HG02623 (cell line): Measurements from ENCODE around the gene SCAMP1.

ENCODE experiments used
- ATAC-seq: cut with Tn5 transposase; IDR thresholded peaks from one replicate; pipeline ENCODE4 v1.9.1; 2021; ENCODE audit warnings: moderate library complexity; ENCODE audit not compliant: unreplicated experiment

Gene SCAMP1

DNA sequence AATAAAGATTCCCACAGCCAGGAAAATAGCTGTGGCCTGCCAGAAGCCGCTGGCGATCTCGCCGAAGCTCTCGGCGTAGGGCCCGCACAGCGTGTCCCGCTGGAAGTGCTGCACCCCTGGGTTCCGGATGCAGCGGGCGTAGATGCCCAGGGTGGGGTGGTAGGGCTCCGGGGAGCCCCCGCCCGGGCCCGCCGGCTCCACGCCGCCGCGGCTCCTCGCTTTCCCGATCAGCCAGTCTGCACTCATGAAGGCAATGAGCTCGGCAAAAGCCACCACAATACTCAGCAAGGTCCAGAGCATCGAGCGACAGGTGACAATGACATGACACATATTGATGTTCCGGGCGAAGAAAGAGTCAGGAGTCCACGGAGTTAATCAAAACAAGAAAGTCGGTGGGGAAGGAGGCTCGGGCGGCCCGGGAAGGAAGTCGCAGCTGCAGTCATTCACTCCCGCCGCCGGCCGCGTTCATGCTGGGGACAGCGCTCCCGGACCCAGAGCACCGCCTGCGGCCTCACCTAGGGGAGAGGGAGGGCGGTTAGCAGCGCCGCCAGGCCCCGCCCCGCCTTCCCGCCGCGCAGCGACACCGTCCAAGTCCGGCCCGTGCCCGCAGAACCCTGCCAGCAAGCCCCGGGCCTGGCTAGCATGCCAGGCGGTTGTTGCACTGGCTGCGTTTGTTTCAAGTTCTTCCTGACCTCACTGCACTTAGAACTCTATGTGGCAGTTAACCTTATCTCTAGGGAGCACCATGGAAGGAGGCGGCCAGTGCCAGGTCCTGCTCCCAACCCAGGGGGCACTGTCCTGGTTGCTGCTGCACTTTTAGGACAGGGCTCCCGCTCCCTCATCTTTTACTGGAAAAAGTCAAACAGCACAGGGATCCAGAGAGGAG is 149.7 kb downstream of the SCAMP1 start:
- peak; percentile 79 for ATAC-seq

DNA sequence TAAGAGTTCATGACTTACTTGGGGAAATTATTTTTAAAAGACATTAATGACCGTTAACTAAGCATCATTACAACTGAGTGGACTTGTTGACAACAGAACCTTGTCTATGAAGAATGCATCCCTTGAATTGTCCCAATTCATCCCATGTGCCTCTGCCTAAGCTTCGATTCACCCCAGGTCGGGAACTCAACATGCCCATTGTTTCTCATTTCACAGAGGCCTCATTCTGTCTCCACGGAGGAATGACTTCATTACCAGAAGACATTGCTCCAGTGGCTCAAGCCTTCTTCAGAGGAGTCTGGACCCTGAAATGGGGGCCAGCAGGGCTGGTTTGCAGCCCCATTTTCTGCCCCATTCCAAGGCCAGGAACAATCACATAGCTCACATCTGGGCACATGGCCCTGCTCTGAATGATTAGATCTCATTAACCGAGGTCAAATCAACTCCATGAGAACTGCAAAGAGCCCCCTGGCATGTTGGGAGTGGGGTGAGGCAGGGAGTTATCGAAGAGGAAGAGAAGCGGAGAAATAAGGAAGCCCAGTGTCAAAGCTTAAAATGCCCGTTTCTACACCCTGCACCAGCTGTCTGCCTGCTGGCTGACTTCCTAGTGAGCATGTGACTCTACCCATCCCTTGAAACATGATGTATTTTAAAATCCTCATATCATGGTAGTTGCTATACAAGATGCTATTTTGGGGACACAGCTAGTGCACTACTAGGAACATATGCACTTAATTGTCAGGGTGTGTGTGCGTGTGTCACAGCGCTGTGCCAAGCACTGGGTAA is 150.9 kb downstream of the SCAMP1 start:
- ATAC-seq: no peak

DNA sequence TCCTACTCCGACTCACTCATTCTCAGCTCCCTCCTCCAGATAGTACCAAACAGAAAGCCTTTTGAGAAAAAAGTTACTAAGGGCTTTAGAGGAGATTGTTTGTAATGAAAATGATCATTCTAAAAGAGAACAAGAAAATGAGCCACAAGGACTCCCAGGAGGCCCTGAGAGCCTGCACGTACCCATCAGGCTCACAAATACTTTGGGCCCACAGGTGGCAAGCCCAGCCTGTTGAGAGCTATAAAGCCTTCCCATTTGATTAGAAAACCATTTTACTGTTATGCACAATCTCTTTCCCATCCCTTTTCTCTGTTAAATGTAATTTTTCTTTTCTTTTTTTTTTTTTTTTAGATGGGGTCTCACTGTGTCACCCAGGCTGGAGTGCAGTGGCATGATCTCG is 152.0 kb downstream of the SCAMP1 start:
- ATAC-seq: no peak

DNA sequence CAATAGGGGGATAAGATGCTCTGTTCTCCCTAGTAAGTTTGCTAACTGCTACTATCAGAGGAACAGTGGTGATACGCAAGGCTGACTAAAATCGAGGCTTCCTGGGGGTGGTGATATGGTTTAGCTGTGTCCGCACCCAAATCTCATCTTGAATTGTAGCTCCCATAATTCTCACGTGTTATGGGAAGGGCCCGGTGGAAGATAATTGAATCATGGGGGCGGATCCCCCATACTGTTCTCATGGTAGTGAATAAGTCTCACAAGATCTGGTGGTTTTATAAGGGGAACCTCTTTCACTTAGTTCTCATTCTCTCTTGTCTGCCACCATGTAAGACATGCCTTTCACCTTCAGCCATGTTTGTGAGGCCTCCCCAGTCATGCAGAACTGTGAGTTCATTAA is 153.0 kb downstream of the SCAMP1 start:
- ATAC-seq: no peak

DNA sequence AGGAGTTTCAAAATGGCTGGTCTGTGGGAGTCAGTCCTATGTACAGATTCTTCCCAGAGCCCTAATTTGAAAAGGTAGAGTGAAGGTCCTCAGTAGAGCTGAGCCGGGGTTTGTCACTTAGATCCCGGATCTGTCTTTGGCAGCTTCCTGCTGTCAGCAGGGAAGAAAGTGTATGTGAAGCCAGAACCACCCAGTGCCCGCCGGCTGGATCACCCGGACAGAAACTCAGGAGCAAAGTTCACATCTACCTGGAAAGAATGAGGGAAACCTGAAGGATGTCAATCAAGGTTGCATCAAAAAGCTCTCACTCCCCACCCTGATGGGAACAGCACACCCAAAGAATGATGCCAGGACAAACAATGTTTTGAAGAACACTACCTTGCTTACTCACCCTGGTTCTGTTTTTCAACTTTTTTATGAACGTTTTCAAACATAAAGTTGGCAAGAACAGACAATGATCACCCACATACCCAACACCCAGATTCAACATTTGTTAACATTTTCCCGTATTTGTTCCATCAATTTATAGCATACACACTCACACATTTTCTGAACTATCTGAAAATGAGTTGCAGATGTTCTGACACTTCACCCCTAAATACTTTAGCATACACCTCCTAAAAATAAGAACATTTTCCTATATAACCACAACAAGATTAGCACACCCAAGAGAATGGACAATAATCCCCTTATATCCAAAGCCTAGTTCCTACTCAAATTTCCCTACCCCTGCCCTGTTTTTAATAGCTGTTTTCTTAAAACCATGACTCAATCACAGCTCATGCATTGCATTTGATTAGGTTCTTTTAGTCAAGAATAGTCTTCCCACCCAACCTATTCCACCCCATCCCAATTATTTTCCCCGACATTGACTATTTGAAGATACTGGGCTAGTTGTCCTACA is 154.3 kb downstream of the SCAMP1 start:
- no peak for ATAC-seq

DNA sequence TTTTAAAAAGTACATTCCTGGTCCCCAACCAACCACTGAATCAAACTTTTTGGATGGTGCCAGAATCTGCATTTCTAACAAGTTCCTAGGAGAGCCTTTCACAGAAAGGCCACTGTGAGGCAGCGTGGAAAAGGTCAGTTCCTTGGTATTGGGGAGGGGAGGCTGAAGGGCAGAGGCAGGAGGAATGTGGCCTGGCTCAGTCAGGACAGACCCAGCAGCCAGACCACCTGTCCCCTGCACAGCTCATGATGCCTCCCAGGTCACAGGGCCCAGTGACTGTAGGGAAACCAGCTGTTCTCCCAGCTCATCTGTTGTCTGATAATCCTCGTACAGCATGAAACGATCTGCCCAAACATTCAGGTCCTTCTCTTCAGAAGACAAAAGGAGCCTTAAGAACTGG is 155.3 kb downstream of the SCAMP1 start:
- ATAC-seq: no peak

DNA sequence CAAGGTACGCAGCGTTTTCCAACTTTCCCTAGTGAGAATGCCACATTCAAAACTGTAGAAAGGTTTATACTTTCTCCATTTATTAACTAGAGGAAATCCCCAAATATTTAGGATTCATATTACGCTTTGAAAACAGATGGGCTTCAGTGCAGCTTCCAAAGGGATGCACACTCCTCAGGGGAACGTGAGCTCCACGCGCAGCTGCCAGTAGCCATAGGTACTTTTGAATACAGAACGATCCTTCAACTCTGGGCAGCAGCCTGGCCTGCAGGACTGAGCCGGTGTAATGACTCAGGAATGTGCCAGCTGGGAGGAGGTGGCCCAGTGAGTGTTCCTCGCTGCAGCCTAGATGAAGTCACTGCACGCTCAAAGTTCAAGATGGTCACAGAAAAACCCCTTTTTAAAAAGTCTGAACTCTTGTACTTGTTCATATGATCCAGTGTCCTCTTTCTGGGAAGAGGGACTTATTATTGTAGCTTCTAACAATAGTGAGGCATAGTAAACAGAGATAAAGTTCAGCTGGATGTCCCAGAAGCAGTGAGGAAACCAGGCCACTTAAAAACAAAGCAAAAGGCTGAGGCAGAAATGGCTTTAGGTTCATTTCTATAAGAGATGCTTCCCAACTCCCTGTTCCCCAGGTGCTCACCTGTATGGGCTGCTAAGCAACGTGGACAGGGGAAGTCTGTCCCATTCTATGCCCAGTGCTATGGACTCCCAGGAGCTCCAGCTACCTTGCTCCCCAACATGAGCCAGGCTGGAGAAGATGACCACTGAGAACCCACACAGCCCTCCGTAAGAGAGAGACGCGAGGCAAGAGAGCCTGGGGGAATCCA is 158.2 kb downstream of the SCAMP1 start:
- ATAC-seq: no peak

DNA sequence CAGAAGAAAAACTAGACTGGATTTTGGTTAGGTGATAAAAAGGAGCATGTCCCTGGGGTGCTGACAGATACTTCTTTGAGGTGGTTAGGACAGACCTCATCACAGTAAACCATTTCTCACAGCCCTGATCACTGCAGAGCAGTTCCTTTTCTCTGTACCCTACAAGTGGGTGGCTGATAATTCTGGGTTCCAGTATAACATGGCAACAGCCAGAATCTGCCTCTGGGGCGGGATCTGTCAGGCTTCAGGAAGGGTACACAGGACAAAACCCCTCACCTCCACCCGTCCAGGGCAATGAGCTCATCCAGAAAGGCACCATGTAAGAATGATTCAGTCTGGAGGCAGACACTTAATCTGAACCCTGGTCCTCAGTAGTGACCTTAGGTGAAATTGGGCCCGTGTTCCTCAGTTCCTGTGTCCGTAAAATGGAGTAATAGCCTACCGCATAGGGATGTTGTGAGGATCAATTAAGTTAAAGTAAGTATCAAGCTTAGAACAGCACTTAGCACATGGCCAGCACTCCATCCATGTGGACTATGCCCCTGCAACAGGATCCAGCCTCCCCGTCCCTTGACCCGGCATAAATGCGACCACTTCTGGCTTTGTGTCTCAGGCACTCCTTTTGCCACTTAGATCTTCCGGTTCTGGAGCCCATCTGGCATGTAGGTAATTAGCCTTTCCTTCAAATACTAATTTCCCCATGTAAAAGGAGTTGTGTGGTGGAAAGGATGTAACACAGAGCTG is 159.0 kb downstream of the SCAMP1 start:
- no peak for ATAC-seq

DNA sequence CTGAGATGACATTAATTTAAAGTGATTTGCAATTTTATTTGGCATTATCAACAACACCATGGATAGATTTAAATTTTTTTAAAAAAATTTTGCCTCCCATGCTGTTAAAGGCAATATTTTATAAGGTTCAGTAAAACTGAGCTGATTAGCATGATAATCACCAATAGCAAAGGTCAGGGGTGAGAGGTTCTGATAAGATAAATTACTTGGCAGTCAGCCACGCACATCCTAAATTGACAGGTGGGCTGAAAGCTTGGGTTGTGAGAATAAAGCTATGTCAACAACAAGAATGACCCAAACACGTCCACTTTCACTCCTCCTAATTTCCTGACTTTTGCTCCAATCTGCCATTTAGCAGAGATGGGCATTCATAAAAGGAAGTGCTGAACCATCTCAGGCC is 161.0 kb downstream of the SCAMP1 start:
- no peak for ATAC-seq

DNA sequence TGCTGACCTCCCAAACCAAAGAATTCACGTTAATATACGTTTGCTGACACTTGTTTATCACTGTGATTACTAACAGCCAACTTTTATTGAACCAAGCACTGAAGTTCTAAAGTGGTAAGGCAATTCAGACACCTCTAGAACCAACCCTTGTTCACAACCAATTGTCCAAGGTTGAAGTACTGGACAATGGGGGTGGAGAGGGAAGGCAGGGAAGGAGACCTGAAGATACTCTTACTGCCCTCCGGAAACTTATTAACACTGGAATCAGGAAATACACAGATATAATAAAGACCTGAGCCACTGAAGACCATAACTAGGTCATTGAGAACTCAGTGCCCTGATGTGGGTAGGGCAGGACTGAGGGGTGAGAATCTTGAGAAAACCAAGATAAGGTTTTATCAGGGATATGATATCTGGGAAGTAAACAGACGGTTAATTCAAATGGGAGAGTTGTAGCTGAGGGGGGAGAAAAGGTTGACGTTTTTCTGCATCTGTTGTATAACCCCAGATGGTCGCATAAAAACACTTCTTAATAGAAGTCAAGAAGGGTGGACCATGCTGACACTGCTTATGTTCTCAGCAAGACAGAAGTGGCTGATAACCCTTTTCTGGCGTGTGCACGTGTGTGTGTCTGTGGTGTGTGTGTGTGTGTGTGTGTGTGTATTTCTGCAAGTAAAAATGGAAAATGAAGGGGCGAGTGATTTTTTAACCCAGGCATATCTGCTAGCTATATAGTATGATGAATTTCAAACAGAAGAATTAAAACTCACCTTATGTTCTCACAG is 162.3 kb downstream of the SCAMP1 start:
- ATAC-seq: no peak

DNA sequence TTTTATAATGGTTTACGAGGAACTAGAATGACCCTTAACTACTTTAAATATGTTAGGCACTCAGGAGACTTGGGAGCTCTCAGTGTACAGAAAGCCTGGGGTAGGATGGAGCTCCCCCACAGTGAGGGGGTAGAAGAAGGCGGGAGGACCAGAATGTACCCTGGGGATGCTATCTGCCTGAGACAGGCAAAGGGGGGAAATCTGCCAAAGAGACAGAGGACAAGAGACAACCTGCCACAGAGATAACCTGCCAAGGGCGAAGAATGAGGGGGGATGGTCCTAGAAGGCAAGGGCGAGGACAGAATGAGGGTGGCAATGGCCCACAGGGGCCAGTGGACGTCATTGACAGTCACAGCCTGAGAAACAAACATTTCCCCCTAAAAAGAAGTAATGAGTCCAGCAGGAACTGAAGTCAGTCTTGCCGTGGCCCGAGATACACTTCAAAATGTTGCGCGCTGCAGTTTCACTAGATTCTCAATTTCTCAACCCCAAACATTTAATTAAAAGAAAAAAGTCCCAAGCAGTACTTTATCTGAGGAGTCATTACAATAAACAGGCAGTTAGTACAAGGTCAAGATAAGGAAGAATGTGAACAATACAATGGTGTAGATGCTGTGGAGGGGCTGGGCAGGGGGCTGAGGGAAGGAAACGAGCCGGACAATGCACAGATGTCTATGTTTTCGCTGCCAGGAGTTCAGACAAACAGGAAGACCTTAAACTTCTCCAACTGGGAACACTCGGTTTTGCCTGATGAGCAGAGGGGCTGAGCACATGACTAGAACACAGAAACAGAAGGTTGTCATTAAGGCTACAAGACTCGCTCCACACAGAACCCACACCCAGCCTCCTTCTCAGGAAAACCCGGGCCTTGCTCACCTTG is 163.1 kb downstream of the SCAMP1 start:
- no peak for ATAC-seq

DNA sequence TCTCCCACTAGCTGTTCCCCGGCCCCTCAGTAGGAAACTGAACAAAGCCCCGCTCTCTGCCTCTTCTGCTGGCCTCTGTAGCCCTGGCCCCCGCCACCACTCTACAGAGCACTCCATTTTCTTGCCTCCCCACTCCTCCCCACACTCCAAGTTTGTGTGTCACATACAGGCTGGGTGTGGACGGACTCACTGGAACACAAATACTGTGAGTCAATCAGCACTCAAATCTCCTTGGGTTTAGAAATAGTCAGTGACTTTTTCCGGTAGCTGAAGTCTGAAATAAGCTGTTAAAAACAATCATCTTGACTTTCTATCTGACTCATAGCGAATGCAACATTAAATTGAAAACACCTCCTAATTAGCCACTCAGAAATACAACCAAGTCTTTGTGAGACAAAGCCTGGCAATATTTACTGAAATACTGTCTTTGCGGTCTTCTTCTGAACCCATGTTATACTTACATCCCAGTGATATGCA is 165.7 kb downstream of the SCAMP1 start:
- ATAC-seq: no peak

DNA sequence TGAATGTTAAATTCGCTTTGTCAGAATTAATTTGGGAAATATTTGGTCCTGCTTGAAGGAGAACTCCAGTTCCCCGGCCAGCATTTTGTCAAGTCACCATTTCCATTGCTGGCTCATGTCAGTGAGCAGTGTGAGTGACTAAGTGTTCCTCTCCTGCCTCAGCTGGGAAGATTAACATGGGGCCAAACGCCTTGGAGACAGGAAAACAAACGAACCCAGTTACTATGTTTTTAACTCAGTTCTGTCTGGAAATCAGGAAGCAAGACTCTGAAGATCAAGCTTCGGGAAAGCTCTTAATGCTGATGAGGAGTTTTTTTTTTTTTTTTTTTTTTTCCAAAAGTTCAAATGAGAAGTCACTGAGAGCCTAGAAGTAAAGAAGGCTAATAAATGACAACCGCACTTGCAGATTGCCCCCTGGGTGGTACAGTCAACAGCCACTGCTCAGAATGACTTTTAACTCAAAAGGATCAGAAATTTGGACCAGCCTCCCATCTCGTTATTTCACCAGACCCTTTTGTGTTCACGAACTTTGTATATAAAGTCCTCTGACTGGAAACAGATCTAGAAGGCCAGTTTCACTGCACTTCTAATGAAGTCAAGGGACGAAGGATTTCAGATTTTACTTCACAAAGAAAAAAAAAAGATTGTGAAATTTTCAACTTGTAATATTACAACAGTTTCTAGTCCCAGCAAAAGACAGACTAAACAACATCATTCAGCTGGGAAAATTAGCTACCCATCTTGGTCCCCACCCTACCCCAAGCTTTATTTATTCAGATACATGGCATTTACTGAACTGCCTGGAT is 166.8 kb downstream of the SCAMP1 start:
- ATAC-seq: no peak

DNA sequence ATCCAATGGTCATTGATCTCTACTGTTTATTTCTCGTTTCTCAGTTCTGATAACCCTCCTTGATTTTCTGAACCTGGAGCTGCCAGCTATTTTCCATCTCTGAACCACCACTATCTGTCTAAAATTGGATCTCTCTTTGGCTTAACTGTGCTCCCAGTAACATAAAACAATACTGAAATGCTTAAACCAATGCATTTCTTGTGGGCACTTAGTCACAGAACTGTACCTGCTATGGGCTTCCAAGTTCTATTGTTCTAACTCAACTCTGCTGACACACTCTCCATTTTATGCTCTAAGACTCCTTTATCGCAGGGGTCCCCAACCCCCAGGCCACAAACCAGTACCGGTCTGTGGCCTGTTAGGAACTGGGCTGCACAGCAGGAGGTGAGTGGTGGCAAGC is 167.5 kb downstream of the SCAMP1 start:
- no peak for ATAC-seq
